ENCODE results near the gene MCRS1. TPM values are rescaled to one million over a fixed set of nuclear protein-coding genes. Genes with fewer than 3 reads are reported as not detected.

Gene MCRS1
- total RNA-seq, 4 donors from 2014 or later, result 68.0 to 107 (median 85.6) TPM

- Histone ChIP-seq H3K27me3 (peaks cover 2 to 25% of the 10 kb centered on the region in 2 donors), H3K9me3 (no peaks in the 10 kb centered on the region), H3K36me3 (no peaks in the 10 kb centered on the region), H3K27ac (no peak overlapping the region), H3K4me1 (peaks cover 3 to 28% (median 11%) of the 10 kb centered on the region in 4 donors), H3K4me3 (peak overlapping the region in 3 of 4 donors; percentile 48 to 60 (median 56))
- DNase-seq, result peak in 1 of 3 donors; percentile 41
- no peak for TF ChIP-seq POLR2A (IDR thresholded peaks at IDR 0.05)
- TF ChIP-seq, protein P1, sequence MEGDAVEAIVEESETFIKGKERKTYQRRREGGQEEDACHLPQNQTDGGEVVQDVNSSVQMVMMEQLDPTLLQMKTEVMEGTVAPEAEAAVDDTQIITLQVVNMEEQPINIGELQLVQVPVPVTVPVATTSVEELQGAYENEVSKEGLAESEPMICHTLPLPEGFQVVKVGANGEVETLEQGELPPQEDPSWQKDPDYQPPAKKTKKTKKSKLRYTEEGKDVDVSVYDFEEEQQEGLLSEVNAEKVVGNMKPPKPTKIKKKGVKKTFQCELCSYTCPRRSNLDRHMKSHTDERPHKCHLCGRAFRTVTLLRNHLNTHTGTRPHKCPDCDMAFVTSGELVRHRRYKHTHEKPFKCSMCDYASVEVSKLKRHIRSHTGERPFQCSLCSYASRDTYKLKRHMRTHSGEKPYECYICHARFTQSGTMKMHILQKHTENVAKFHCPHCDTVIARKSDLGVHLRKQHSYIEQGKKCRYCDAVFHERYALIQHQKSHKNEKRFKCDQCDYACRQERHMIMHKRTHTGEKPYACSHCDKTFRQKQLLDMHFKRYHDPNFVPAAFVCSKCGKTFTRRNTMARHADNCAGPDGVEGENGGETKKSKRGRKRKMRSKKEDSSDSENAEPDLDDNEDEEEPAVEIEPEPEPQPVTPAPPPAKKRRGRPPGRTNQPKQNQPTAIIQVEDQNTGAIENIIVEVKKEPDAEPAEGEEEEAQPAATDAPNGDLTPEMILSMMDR (IDR thresholded peaks at IDR 0.05), result no peak
Measured at GRCh38 chr12:49539406-49540228, 28.3 kb downstream of the MCRS1 start.

DNA sequence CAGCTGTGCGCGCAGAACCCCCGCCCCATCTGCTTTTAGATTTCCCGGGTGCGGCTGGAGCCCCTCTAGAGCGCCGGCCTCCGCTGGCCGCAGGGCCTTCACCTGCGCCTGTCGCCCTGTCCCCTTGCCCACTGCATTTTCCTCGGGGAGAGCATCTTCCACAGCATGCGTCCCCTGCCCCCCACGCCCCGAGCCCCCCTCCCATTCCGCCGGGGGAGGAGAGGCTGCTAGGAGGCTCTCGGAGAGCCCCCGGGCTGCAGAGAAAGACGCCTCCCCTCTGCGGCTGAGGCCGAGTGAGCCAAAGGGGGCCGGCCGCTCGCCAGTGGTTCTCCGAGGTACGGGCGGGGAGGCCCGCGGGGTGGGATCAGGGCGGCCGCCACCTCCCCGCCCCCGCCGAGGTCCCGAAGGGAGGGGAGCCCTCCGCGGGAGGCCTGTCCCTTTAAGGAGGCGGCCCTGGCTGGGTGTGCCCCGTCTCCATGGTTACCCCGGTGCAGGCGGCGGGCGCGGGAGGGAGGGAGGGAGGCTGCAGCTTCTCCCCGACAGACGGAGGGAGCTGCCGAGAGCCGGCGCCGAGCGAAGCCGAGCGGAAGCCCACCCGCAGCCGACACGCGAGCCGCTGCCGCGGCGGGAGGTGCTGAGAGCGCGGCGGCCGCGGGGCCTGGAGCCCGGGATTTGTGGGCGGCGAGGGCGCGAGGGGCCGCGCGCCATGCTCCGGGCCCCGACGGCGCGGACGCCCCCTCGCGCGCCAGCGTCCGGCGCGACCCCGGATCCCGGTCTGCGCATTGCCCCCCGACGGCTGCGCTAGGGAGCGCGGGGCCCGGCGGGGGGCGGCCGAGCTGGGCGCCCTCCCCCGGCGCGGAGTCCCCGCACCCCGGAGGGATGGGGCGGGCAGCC is 29.2 kb downstream of the MCRS1 start, which contains the start of gene KCNH3:
Gene KCNH3 (plus strand): TSS at position 521 of the 894 bp plus-strand sequence. CDS start 387 bp downstream, outside the sequence.
- Histone ChIP-seq H3K27me3 (peaks cover 2 to 25% of the 10 kb centered on the region in 2 donors), H3K27ac (no peak within 1 kb of the TSS), H3K9me3 (no peaks in the 10 kb centered on the region), H3K36me3 (no peaks in the 10 kb centered on the region), H3K4me3 (peak within 1 kb of the TSS; percentile 47 to 60 (median 52)), H3K4me1 (peaks cover 3 to 28% (median 11%) of the 10 kb centered on the region in 4 donors)
- TF ChIP-seq POLR2A (IDR thresholded peaks at IDR 0.05), result no peak
- TF ChIP-seq, protein P1 (IDR thresholded peaks at IDR 0.05), result no peak
- peak; percentile 82 to 94 (median 85) for DNase-seq

DNA sequence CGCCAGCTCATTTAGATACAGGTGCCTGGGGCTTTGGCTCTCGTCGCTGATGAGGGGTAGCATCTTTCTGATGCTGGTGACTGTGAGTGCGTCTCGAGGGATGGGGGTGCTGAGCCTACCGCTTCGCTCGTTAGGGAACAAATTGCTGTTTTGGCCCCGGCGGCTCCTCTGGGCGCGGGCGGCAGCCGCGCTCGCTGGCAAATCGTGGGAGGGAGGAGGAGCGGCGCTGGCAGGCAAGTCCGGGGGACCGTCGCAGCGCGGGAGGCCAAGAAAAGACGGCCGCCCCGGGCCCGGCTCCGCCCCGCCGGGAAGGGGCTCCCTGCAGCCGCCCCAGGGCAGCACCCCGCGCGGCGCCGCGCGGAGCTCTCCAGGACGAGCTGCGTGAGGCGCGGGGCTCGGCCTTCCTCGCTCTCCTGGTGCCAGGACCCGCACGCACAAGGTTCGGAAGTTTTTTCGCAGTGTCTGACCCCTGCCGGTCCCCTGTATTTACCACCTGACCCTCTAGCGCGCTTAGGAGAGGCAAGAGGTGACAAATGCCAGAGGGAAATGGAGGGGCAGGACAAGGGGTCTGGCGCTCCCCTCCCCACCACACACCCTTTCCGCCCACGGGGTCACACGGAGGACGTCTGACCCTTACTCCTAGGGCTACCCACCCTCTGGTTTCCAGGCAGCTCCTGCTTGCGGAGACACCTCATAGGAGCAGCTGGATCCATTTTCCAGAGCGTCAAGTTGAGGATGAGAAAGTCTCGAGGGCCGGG is 30.0 kb downstream of the MCRS1 start:
- Histone ChIP-seq H3K4me3 (peak overlapping the region; percentile 47 to 60 (median 52)), H3K27ac (no peak overlapping the region), H3K9me3 (no peaks in the 10 kb centered on the region), H3K36me3 (no peaks in the 10 kb centered on the region), H3K4me1 (peaks cover 3 to 28% (median 11%) of the 10 kb centered on the region in 4 donors), H3K27me3 (peaks cover 2 to 25% of the 10 kb centered on the region in 2 donors)
- TF ChIP-seq, protein P1 (IDR thresholded peaks at IDR 0.05), result no peak
- no peak for TF ChIP-seq POLR2A (IDR thresholded peaks at IDR 0.05)
- peak in 1 of 3 donors; percentile 53 for DNase-seq

DNA sequence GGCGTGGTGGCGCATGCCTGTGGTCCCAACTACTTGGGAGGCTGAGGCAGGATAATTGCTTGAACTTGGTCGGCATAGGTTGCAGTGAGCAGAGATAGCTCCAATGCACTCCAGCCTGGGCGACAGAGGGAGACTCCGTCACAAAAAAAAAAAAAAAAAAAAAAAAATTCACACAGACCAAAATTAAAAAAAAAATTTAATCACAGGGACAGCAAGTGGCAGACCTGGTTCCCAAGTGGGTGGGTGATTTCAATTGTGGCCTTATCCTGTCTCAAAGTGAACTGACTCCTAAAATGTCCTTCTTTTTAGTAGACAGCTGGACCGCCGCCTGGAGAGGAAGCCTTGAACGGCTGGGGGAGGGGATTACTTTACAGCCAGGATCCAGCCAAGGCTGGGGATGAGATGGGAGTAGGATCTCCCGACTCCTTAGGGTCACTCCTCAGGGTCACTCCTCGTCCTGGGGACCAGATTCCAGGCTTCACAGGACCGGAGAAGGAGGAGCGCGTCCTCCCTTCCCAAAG is 30.7 kb downstream of the MCRS1 start:
- TF ChIP-seq POLR2A (IDR thresholded peaks at IDR 0.05), result no peak
- TF ChIP-seq, protein P1 (IDR thresholded peaks at IDR 0.05), result no peak
- DNase-seq, result no peak

More for the DNA sequence above, 30.7 kb downstream of the MCRS1 start:
- no peaks in the 10 kb centered on the region for H3K36me3 ChIP-seq
- no peak overlapping the region for H3K27ac ChIP-seq
- H3K4me3 ChIP-seq, result peak overlapping the region; percentile 47 to 60 (median 52)
- H3K27me3 ChIP-seq, result peaks cover 2 to 25% of the 10 kb centered on the region in 2 donors
- H3K9me3 ChIP-seq, result no peaks in the 10 kb centered on the region
- peaks cover 3 to 28% (median 11%) of the 10 kb centered on the region in 4 donors for H3K4me1 ChIP-seq
